KMS-11 (cell line): ENCODE measurements around the gene TOR2A.

Source experiments
- H2AFZ ChIP-seq: fragments of 200-600 bp; sonication (generic); 2 replicates; pipeline ENCODE4 v1.6.1; 2016; ENCODE audit warnings: antibody characterized with exemption, mixed run types, low read depth
- H3K27ac ChIP-seq: fragments of 200-600 bp; sonication (generic); 2 replicates; pipeline ENCODE4 v1.6.1; 2016; ENCODE audit warnings: mild to moderate bottlenecking, mixed run types
- H3K27me3 ChIP-seq: fragments of 200-600 bp; sonication (generic); 2 replicates; pipeline ENCODE4 v1.6.1; 2017; ENCODE audit warnings: mild to moderate bottlenecking, low read depth, mixed run types, moderate library complexity; ENCODE audit not compliant: insufficient read depth
- H3K36me3 ChIP-seq: fragments of 200-600 bp; sonication (generic); 2 replicates; pipeline ENCODE4 v1.6.1; 2017; ENCODE audit warnings: mild to moderate bottlenecking, mixed run types; ENCODE audit not compliant: insufficient read depth
- H3K4me1 ChIP-seq: fragments of 200-600 bp; sonication (generic); 2 replicates; pipeline ENCODE4 v1.6.1; 2016; ENCODE audit warnings: mild to moderate bottlenecking, low read depth, mixed run types; ENCODE audit not compliant: poor library complexity, severe bottlenecking
- H3K4me2 ChIP-seq: fragments of 200-600 bp; sonication (generic); 2 replicates; pipeline ENCODE4 v1.7.0; 2016; ENCODE audit warnings: mild to moderate bottlenecking, mixed run types
- H3K4me3 ChIP-seq: fragments of 200-600 bp; sonication (generic); IDR thresholded peaks from 2 replicates; pipeline ENCODE4 v1.6.1; 2017; ENCODE audit warnings: low read depth, low read length, mixed read lengths; ENCODE audit not compliant: insufficient read depth
- H3K79me2 ChIP-seq: fragments of 200-600 bp; sonication (generic); 2 replicates; pipeline ENCODE4 v1.6.1; 2016; ENCODE audit warnings: low read depth, mixed run types; ENCODE audit not compliant: insufficient read depth
- H3K9ac ChIP-seq: fragments of 200-600 bp; sonication (generic); 2 replicates; pipeline ENCODE4 v1.6.1; 2016; ENCODE audit warnings: mild to moderate bottlenecking, mixed run types
- H4K20me1 ChIP-seq: fragments of 200-600 bp; sonication (generic); 2 replicates; pipeline ENCODE4 v1.6.1; 2016; ENCODE audit warnings: mild to moderate bottlenecking, mixed run types; ENCODE audit not compliant: insufficient read depth
- CTCF ChIP-seq: fragments of 200-600 bp; sonication (generic); conservative IDR thresholded peaks from 2 replicates; pipeline ENCODE4 v1.6.1; 2017; ENCODE audit warnings: low read depth, mild to moderate bottlenecking, antibody characterized with exemption, low read length, moderate library complexity, mixed read lengths

The TOR2A gene

GRCh38 chr9:127738666-127739065 is 3.6 kb upstream of the TOR2A start:
- Histone ChIP-seq H3K4me3 (no peak overlapping the region), H3K9ac (no peak overlapping the region), H2AFZ (no peak overlapping the region), H3K36me3 (no peaks in the 10 kb centered on the region), H4K20me1 (no peaks in the 10 kb centered on the region), H3K79me2 (no peaks in the 10 kb centered on the region), H3K4me2 (no peak overlapping the region), H3K27ac (no peak overlapping the region), H3K27me3 (no peaks in the 10 kb centered on the region), H3K4me1 (peaks cover 19% of the 10 kb centered on the region)
- TF ChIP-seq CTCF, result no peak

- peak; percentile 64; the same call in 1 of the 2 replicates for TF ChIP-seq CTCF
- H3K4me1 ChIP-seq, result peaks cover 19% of the 10 kb centered on the region
- H3K27me3 ChIP-seq, result no peaks in the 10 kb centered on the region
- peak overlapping the region; percentile 67 for H3K4me2 ChIP-seq
- no peaks in the 10 kb centered on the region for H3K79me2 ChIP-seq
- no peaks in the 10 kb centered on the region for H3K36me3 ChIP-seq
- H2AFZ ChIP-seq, result no peak overlapping the region
- H3K9ac ChIP-seq, result peak overlapping the region; percentile 26
- no peak overlapping the region for H3K4me3 ChIP-seq
- H3K27ac ChIP-seq, result peak overlapping the region; percentile 66
- H4K20me1 ChIP-seq, result no peaks in the 10 kb centered on the region
Measured at GRCh38 chr9:127735530-127736185, 564 bp upstream of the TOR2A start.

- Histone ChIP-seq H3K36me3 (no peaks in the 10 kb centered on the region), H3K4me2 (peak overlapping the region; percentile 93), H3K27me3 (no peaks in the 10 kb centered on the region), H3K4me3 (no peak overlapping the region), H3K4me1 (peaks cover 19% of the 10 kb centered on the region), H2AFZ (peak overlapping the region; percentile 87), H3K79me2 (no peaks in the 10 kb centered on the region), H3K27ac (peak overlapping the region; percentile 82), H4K20me1 (no peaks in the 10 kb centered on the region), H3K9ac (peak overlapping the region; percentile 80)
- TF ChIP-seq CTCF, result peak; percentile 95; the same call in 1 of the 2 replicates
Measured at GRCh38 chr9:127734247-127734746, 797 bp downstream of the TOR2A start.

GRCh38 chr9:127733614-127734013 is 1.5 kb downstream of the TOR2A start:
- H3K27ac ChIP-seq, result no peak overlapping the region

More at GRCh38 chr9:127733614-127734013, 1.5 kb downstream of the TOR2A start:
- Histone ChIP-seq H3K4me1 (peaks cover 19% of the 10 kb centered on the region), H3K4me3 (no peak overlapping the region), H3K36me3 (no peaks in the 10 kb centered on the region), H4K20me1 (no peaks in the 10 kb centered on the region), H3K4me2 (no peak overlapping the region), H2AFZ (no peak overlapping the region), H3K27me3 (no peaks in the 10 kb centered on the region), H3K79me2 (no peaks in the 10 kb centered on the region), H3K9ac (no peak overlapping the region)
- no peak for TF ChIP-seq CTCF
